Measurements from ENCODE around the gene SLC10A1. TPM values are rescaled to one million over a fixed set of nuclear protein-coding genes. Genes with fewer than 3 reads are reported as not detected.

Gene SLC10A1
- total and polyA plus RNA-seq, 2 of the 8 experiments (the other 6 are each of a cell fraction or from before 2014, with no cell fraction given): not detected

DNA sequence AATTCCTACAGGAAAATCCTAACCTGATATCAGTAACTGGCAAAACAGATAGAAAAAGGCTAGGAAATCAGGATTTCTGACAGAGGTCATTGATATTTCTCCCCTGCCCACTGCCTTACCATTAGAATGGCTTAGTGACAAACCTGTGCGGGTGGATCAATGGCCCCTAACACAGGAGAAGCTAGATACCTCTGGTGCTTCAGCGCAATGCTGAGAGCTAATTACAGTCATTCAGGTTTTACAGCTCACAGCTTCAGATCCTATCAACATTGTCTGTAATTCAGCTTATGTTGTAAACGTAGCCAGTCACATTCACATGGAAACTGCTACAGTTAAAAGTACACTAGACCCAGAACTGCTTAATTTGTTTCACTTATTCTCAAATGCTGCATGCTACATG, 17.4 kb upstream of the SLC10A1 start:
- FAIRE-seq: no peak
- no peak overlapping the region for H2AFZ ChIP-seq (ENCODE audit: low read length)
- WGBS, 2 experiments (ENCODE audit: extremely low coverage in 1 of 2, insufficient coverage in 1 of 2, insufficient read length in 1 of 2, insufficient replicate concordance in 2 of 2, low coverage in 1 of 2, low lambda C conversion rate in 2 of 2, missing lambda C conversion rate in 1 of 2): 91% methylated on average over 3 of the region's 3 CpGs; no CpG with 5 or more reads in 1 of the 2 experiments
- no peak overlapping the region for H3K14ac ChIP-seq (ENCODE audit: insufficient read length)
- no peaks in the 10 kb centered on the region for H3K79me2 ChIP-seq (ENCODE audit: control insufficient read depth in 1 of 2, insufficient read depth in 2 of 2, low read length in 2 of 2)
- H2BK15ac ChIP-seq (ENCODE audit: low read length): no peak overlapping the region
- H3K4me3 ChIP-seq (ENCODE audit: extremely low read depth in 1 of 4, insufficient read depth in 2 of 4, low read depth in 3 of 4, low read length in 4 of 4): no peak overlapping the region
- H2BK20ac ChIP-seq (ENCODE audit: low read length): no peak overlapping the region
- H3K27me3 ChIP-seq (replicated peaks in 1 of 4; ENCODE audit: control insufficient read depth in 3 of 4, extremely low read depth in 1 of 4, insufficient read depth in 3 of 4, low read length in 3 of 4): no peaks in the 10 kb centered on the region
- no peak overlapping the region for H2AK5ac ChIP-seq (ENCODE audit: low read depth, low read length)
- no peak overlapping the region for H3K18ac ChIP-seq (ENCODE audit: extremely low read depth, low read length)
- H3K23ac ChIP-seq (ENCODE audit: insufficient read length): no peak overlapping the region
- DNase-seq (ENCODE audit: low read depth in 1 of 2, low spot score in 2 of 2): no peak
- no peaks in the 10 kb centered on the region for H3K4me1 ChIP-seq (replicated peaks in 1 of 4; ENCODE audit: control insufficient read depth in 3 of 4, insufficient read depth in 4 of 4, low read length in 3 of 4)
- H2BK5ac ChIP-seq (ENCODE audit: low read depth, low read length): no peak overlapping the region
- H3K36me3 ChIP-seq (ENCODE audit: control insufficient read depth in 2 of 4, insufficient read depth in 4 of 4, low read length in 3 of 4): no peaks in the 10 kb centered on the region
- no peak overlapping the region for H3K27ac ChIP-seq (ENCODE audit: low read depth, low read length)
- H4K5ac ChIP-seq (ENCODE audit: insufficient read length, low read depth, low read length): no peak overlapping the region
- H2BK120ac ChIP-seq (replicated peaks; ENCODE audit: low read depth, low read length): no peak overlapping the region
- H3K4me2 ChIP-seq (ENCODE audit: insufficient read depth in 1 of 2, low read depth in 2 of 2, low read length in 2 of 2): no peak overlapping the region
- no peak overlapping the region for H4K8ac ChIP-seq (ENCODE audit: extremely low read depth, insufficient read depth, low read length)
- no peaks in the 10 kb centered on the region for H3K9me3 ChIP-seq (ENCODE audit: insufficient read depth in 2 of 2, low read depth in 1 of 2, low read length in 1 of 2)
- no peak overlapping the region for H4K91ac ChIP-seq (replicated peaks; ENCODE audit: insufficient read length, low read length)
- CTCF ChIA-PET (ENCODE audit: partially characterized antibody): interaction anchor here (0.8 to 11.2 kb wide), 5 partner anchors 87 to 259 kb away, joined by 3 to 132 read pairs (median 3); no protein-coding TSS in a partner anchor
- TF ChIP-seq, protein P1, sequence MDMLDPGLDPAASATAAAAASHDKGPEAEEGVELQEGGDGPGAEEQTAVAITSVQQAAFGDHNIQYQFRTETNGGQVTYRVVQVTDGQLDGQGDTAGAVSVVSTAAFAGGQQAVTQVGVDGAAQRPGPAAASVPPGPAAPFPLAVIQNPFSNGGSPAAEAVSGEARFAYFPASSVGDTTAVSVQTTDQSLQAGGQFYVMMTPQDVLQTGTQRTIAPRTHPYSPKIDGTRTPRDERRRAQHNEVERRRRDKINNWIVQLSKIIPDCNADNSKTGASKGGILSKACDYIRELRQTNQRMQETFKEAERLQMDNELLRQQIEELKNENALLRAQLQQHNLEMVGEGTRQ (IDR thresholded peaks at IDR 0.05; ENCODE audit: low read length): no peak
- no peaks in the 10 kb centered on the region for H4K20me1 ChIP-seq (replicated peaks in 1 of 2; ENCODE audit: control insufficient read depth in 1 of 2, insufficient read depth in 2 of 2, low read length in 2 of 2)
- no peak overlapping the region for H3K9ac ChIP-seq (replicated peaks in 1 of 4; ENCODE audit: extremely low read depth in 1 of 4, low read depth in 3 of 4, low read length in 3 of 4)
- no peaks in the 10 kb centered on the region; the same call in 1 of the 2 replicates for H3K23me2 ChIP-seq (ENCODE audit: low read depth, low read length)
- H3K56ac ChIP-seq (replicated peaks; ENCODE audit: insufficient read length, low read depth, low read length): no peak overlapping the region
- POLR2A ChIA-PET (ENCODE audit: partially characterized antibody): no interaction called here
- H2BK12ac ChIP-seq (ENCODE audit: low read depth, low read length): no peak overlapping the region
- H3K79me1 ChIP-seq (ENCODE audit: low read depth, low read length): no peaks in the 10 kb centered on the region
- no peak overlapping the region for H3K4ac ChIP-seq (replicated peaks; ENCODE audit: insufficient read length, low read depth, low read length)

All from H1 (cell line).